Gastroesophageal sphincter (tissue), 3 donors: ENCODE measurements around the gene RHNO1.

Experiments used
- CTCF ChIP-seq, 4 experiments: fragments of 200-600 bp in 2 of 4; fragments of 450-650 bp in 2 of 4; sonication (generic) in 1 of 4; IDR thresholded peaks; one replicate each; pipeline ENCODE4 v1.5.1; 2017 to 2019; ENCODE audit warnings: antibody characterized with exemption in 4 of 4, mild to moderate bottlenecking in 2 of 4, moderate library complexity in 2 of 4
- EP300 ChIP-seq: sonication (generic); formaldehyde crosslinking; IDR thresholded peaks from one replicate; pipeline ENCODE4 v1.6.1; 2017; ENCODE audit warnings: antibody characterized with exemption, mild to moderate bottlenecking
- POLR2A ChIP-seq, 2 donors: fragments of 450-650 bp; IDR thresholded peaks; one replicate each; pipeline ENCODE4 v1.6.1; 2017; ENCODE audit warnings: antibody characterized with exemption in 2 of 2, mild to moderate bottlenecking in 2 of 2, moderate library complexity in 1 of 2
- POLR2AphosphoS5 ChIP-seq: sonication (generic); formaldehyde crosslinking; IDR thresholded peaks from one replicate; pipeline ENCODE4 v1.6.1; 2017; ENCODE audit warnings: antibody characterized with exemption

DNA sequence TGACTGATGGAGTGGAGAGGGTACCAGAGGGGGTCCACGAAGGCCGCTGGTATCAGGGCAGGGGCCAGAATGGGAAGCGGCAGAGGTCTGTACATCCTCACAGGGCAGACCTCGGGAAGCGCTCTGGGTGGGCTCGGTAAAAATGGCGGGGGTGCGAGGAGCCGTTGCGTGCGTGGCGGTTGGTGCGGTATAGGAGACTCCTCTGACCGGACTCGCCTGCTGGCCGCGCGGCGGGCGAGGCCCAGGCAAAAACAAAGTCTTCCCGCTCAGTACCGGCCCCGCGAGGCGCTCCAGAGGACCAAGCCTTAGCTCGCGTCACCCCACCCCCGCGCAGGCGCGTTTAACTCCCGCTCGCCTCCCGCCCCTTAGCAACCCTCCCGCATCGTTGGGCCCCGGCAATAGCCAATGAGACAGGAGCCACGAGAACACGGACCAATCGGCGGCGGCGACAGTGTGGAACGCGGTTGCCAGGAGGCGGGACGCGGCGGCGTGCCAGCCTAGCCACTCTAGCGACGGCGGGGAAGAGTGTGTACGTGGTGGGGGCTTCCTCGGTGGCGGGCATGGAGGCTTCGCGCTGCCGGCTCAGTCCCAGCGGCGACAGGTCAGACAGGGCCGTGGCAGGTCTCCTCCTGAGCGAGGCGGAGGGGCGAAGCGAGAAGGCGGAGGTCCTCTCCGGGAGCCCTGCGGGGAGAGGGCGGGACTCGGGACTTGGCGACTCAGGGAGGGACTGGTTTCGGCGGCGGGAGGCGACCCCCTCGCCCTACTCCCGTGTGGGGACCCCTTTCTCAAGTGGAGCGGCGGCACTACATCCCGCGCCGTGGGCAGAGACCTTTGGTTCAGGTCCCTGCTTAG lies 13.6 kb downstream of the RHNO1 start, which contains the start of gene TULP3:
- TF ChIP-seq POLR2AphosphoS5 (peak; percentile 97), CTCF (IDR thresholded peaks at IDR 0.05) (peak in 2 of 4 experiments; percentile 17 to 30), POLR2A (IDR thresholded peaks at IDR 0.05) (peak; percentile 76 to 79), EP300 (no peak)
